HepG2 (cell line): ENCODE results near the gene SHC3.

Experiments used
- EP300 ChIP-seq, 3 experiments: sonication (generic) in 1 of 3; formaldehyde crosslinking in 1 of 3; IDR thresholded peaks; 2 replicates each; pipeline versions ENCODE4 v1.5.1 to v1.6.1; 2011 to 2020; ENCODE audit warnings: low read depth in 2 of 3, low read length in 2 of 3, borderline replicate concordance in 1 of 3, improper control_type of control experiment in 1 of 3, mild to moderate bottlenecking in 1 of 3, missing genetic modification reagents in 1 of 3, moderate library complexity in 1 of 3
- MATR3 ChIP-seq: sonication (generic); formaldehyde crosslinking; IDR thresholded peaks from 2 replicates; pipeline ENCODE4 v1.4.0; 2020; ENCODE audit warnings: missing genetic modification reagents
- NCOA2 ChIP-seq: sonication (generic); formaldehyde crosslinking; IDR thresholded peaks from 2 replicates; pipeline ENCODE4 v1.8.0; 2022; ENCODE audit warnings: inconsistent platforms
- ZNF138 ChIP-seq: sonication (generic); formaldehyde crosslinking; IDR thresholded peaks from 2 replicates; pipeline ENCODE4 v1.5.0; 2020; ENCODE audit warnings: mild to moderate bottlenecking, low read depth, missing genetic modification reagents
- ZNF788 ChIP-seq: sonication (generic); formaldehyde crosslinking; IDR thresholded peaks from 2 replicates; pipeline ENCODE4 v1.5.0; 2020; ENCODE audit warnings: mild to moderate bottlenecking, missing genetic modification reagents, borderline replicate concordance
- TF ChIP-seq, protein P1 (sequence below): sonication (generic); formaldehyde crosslinking; IDR thresholded peaks from 2 replicates; pipeline ENCODE4 v1.5.0; 2020; ENCODE audit warnings: missing genetic modification reagents
- TF ChIP-seq, protein P2 (sequence below): sonication (generic); formaldehyde crosslinking; IDR thresholded peaks from 2 replicates; pipeline ENCODE4 v1.5.0; 2020; ENCODE audit warnings: mild to moderate bottlenecking, missing genetic modification reagents, moderate library complexity
- TF ChIP-seq, protein P3 (sequence below): sonication (generic); formaldehyde crosslinking; IDR thresholded peaks from 2 replicates; pipeline ENCODE4 v1.5.1; 2020; ENCODE audit warnings: missing genetic modification reagents, mild to moderate bottlenecking, borderline replicate concordance

DNA sequence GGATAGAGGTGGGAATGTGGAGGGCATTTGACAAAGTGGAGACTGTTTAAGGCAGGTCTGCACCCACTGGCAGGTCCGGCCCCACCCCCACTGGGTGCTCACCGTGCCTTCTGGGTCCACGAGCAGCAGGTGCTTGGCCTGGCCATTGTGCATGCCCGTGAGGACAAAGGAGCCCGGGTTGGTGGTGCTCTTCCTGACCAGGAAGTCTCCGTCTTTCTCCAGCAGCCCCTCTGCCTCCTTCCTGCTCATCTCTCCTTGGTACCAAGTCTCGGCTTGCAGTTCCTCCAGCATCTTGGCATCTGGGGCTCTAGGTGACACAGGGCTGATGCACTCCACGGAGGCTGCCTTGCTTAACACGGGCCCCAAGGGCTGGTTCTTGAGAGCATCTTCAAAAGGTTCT is 140.7 kb downstream of the SHC3 start:
- TF ChIP-seq, protein P1, sequence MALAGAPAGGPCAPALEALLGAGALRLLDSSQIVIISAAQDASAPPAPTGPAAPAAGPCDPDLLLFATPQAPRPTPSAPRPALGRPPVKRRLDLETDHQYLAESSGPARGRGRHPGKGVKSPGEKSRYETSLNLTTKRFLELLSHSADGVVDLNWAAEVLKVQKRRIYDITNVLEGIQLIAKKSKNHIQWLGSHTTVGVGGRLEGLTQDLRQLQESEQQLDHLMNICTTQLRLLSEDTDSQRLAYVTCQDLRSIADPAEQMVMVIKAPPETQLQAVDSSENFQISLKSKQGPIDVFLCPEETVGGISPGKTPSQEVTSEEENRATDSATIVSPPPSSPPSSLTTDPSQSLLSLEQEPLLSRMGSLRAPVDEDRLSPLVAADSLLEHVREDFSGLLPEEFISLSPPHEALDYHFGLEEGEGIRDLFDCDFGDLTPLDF (CRISPR knock-in tag) = no peak
- TF ChIP-seq, protein P2, sequence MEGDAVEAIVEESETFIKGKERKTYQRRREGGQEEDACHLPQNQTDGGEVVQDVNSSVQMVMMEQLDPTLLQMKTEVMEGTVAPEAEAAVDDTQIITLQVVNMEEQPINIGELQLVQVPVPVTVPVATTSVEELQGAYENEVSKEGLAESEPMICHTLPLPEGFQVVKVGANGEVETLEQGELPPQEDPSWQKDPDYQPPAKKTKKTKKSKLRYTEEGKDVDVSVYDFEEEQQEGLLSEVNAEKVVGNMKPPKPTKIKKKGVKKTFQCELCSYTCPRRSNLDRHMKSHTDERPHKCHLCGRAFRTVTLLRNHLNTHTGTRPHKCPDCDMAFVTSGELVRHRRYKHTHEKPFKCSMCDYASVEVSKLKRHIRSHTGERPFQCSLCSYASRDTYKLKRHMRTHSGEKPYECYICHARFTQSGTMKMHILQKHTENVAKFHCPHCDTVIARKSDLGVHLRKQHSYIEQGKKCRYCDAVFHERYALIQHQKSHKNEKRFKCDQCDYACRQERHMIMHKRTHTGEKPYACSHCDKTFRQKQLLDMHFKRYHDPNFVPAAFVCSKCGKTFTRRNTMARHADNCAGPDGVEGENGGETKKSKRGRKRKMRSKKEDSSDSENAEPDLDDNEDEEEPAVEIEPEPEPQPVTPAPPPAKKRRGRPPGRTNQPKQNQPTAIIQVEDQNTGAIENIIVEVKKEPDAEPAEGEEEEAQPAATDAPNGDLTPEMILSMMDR (CRISPR knock-in tag) = no peak
- TF ChIP-seq NCOA2 (no peak), ZNF138 (CRISPR knock-in tag) (no peak), MATR3 (CRISPR knock-in tag) (no peak), EP300 (IDR thresholded peaks at IDR 0.05; ENCODE audit: low read depth in 2 of 2, low read length in 2 of 2) (no peak), EP300 (CRISPR knock-in tag; IDR thresholded peaks at IDR 0.05; ENCODE audit: borderline replicate concordance) (no peak), ZNF788 (CRISPR knock-in tag) (no peak)
- TF ChIP-seq, protein P3, sequence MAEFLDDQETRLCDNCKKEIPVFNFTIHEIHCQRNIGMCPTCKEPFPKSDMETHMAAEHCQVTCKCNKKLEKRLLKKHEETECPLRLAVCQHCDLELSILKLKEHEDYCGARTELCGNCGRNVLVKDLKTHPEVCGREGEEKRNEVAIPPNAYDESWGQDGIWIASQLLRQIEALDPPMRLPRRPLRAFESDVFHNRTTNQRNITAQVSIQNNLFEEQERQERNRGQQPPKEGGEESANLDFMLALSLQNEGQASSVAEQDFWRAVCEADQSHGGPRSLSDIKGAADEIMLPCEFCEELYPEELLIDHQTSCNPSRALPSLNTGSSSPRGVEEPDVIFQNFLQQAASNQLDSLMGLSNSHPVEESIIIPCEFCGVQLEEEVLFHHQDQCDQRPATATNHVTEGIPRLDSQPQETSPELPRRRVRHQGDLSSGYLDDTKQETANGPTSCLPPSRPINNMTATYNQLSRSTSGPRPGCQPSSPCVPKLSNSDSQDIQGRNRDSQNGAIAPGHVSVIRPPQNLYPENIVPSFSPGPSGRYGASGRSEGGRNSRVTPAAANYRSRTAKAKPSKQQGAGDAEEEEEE (CRISPR knock-in tag) = no peak
